SK-N-SH treated with all-trans-retinoic acid at 6 μM for 48 hours (cell line): ENCODE data around the gene CSRP1.

ENCODE experiments used
- ATAC-seq: fragments of 200-7000 bp; cut with Tn5 transposase; 3 replicates; pipeline ENCODE4 v1.9.1; 2020; ENCODE audit warnings: mild to moderate bottlenecking, moderate library complexity
- ARNTL ChIP-seq: fragments of 450-650 bp; formaldehyde crosslinking; IDR thresholded peaks from 2 replicates; pipeline ENCODE4 v1.5.0; 2020; ENCODE audit warnings: low read depth, mild to moderate bottlenecking, moderate library complexity, borderline replicate concordance
- BACH2 ChIP-seq: fragments of 250-450 bp; sonication (Bioruptor Pico); IDR thresholded peaks from 2 replicates; pipeline ENCODE4 v1.9.0; 2021; ENCODE audit warnings: mild to moderate bottlenecking, borderline replicate concordance
- CSDC2 ChIP-seq: fragments of 250-450 bp; sonication (Bioruptor Pico); IDR thresholded peaks from 2 replicates; pipeline ENCODE4 v1.5.0; 2020; ENCODE audit warnings: mild to moderate bottlenecking, moderate library complexity
- ESRRG ChIP-seq: fragments of 250-450 bp; sonication (Bioruptor Pico); IDR thresholded peaks from 2 replicates; pipeline ENCODE4 v1.6.1; 2021; ENCODE audit warnings: mild to moderate bottlenecking
- GLIS3 ChIP-seq: fragments of 250-450 bp; sonication (Bioruptor Pico); IDR thresholded peaks from 2 replicates; pipeline ENCODE4 v1.5.0; 2020; ENCODE audit warnings: mild to moderate bottlenecking, moderate library complexity
- ISL1 ChIP-seq: fragments of 250-450 bp; sonication (Bioruptor Pico); IDR thresholded peaks from 2 replicates; pipeline ENCODE4 v2.1.2; 2022; ENCODE audit warnings: mild to moderate bottlenecking, moderate library complexity
- OSR1 ChIP-seq: fragments of 250-450 bp; sonication (Bioruptor Pico); IDR thresholded peaks from 2 replicates; pipeline ENCODE4 v1.8.0; 2022; ENCODE audit warnings: moderate library complexity, mild to moderate bottlenecking, inconsistent platforms
- PPARA ChIP-seq: fragments of 250-450 bp; sonication (Bioruptor Pico); IDR thresholded peaks from 2 replicates; pipeline ENCODE4 v1.5.0; 2020; ENCODE audit warnings: mild to moderate bottlenecking, borderline replicate concordance
- RARB ChIP-seq: fragments of 250-450 bp; sonication (Bioruptor Pico); IDR thresholded peaks from 2 replicates; pipeline ENCODE4 v1.8.0; 2021; ENCODE audit warnings: mild to moderate bottlenecking, moderate library complexity
- SNAI2 ChIP-seq: fragments of 250-450 bp; sonication (Bioruptor Pico); IDR thresholded peaks from 2 replicates; pipeline ENCODE4 v1.5.0; 2020; ENCODE audit warnings: mild to moderate bottlenecking, moderate library complexity
- TCF4 ChIP-seq: fragments of 250-450 bp; sonication (Bioruptor Pico); IDR thresholded peaks from 2 replicates; pipeline ENCODE4 v1.8.0; 2021; ENCODE audit warnings: mild to moderate bottlenecking, moderate library complexity, borderline replicate concordance
- ZC3H10 ChIP-seq: fragments of 250-450 bp; sonication (Bioruptor Pico); IDR thresholded peaks from 2 replicates; pipeline ENCODE4 v1.5.1; 2021; ENCODE audit warnings: mild to moderate bottlenecking, moderate library complexity
- ZFP3 ChIP-seq: fragments of 250-450 bp; sonication (Bioruptor Pico); IDR thresholded peaks from 2 replicates; pipeline ENCODE4 v1.5.0; 2020; ENCODE audit warnings: mild to moderate bottlenecking, moderate library complexity
- ZNF565 ChIP-seq: fragments of 450-650 bp; formaldehyde crosslinking; conservative IDR thresholded peaks from 2 replicates; pipeline ENCODE4 v1.5.0; 2020; ENCODE audit warnings: low read depth, mild to moderate bottlenecking, moderate library complexity
- ZNF70 ChIP-seq: fragments of 450-650 bp; formaldehyde crosslinking; IDR thresholded peaks from 2 replicates; pipeline ENCODE4 v1.5.0; 2020; ENCODE audit warnings: mild to moderate bottlenecking, moderate library complexity
- ZNF8 ChIP-seq: fragments of 450-650 bp; formaldehyde crosslinking; IDR thresholded peaks from 2 replicates; pipeline ENCODE4 v1.5.0; 2020; ENCODE audit warnings: mild to moderate bottlenecking, moderate library complexity
- TF ChIP-seq, protein P1 (sequence below): fragments of 250-450 bp; sonication (Bioruptor Pico); IDR thresholded peaks from 2 replicates; pipeline ENCODE4 v1.5.1; 2021; ENCODE audit warnings: mild to moderate bottlenecking, moderate library complexity
- TF ChIP-seq, protein P2 (sequence below): fragments of 250-450 bp; sonication (Bioruptor Pico); IDR thresholded peaks from 2 replicates; pipeline ENCODE4 v1.5.0; 2020; ENCODE audit warnings: mild to moderate bottlenecking, moderate library complexity
- TF ChIP-seq, protein P3 (sequence below): fragments of 250-450 bp; sonication (Bioruptor Pico); IDR thresholded peaks from 2 replicates; pipeline ENCODE4 v1.5.1; 2020; ENCODE audit warnings: low read depth, mild to moderate bottlenecking, moderate library complexity
- TF ChIP-seq, protein P4 (sequence below): fragments of 250-450 bp; sonication (Bioruptor Pico); IDR thresholded peaks from 2 replicates; pipeline ENCODE4 v1.8.0; 2020; ENCODE audit warnings: mild to moderate bottlenecking, moderate library complexity, borderline replicate concordance

Gene CSRP1

DNA sequence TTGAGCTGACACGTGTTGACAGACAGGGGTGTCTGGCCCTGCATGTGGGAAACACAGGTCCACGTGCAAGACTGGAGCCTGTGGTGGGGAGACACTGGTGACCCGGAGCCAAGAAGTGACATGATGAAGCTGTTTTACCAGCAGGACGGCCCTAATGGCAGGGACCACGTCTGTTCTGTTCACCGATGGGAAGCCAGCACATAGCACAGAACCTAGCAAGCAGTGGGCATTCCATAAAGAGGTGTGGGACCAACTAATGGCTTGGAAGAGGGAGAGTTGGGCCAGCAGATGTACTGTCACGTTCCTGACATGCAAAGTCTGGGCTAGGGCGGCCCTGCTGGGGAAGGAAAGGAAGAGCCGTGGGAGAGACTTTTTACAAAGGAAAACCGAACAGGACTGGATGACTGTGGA lies 47.3 kb upstream of the CSRP1 start (continued):
- TF ChIP-seq SNAI2 (CRISPR knock-in tag) (no peak), ZNF70 (no peak), TCF4 (no peak), BACH2 (CRISPR knock-in tag) (no peak), OSR1 (CRISPR knock-in tag) (no peak), PPARA (no peak), ZC3H10 (CRISPR knock-in tag) (no peak), RARB (CRISPR knock-in tag) (no peak)
- TF ChIP-seq, protein P1, sequence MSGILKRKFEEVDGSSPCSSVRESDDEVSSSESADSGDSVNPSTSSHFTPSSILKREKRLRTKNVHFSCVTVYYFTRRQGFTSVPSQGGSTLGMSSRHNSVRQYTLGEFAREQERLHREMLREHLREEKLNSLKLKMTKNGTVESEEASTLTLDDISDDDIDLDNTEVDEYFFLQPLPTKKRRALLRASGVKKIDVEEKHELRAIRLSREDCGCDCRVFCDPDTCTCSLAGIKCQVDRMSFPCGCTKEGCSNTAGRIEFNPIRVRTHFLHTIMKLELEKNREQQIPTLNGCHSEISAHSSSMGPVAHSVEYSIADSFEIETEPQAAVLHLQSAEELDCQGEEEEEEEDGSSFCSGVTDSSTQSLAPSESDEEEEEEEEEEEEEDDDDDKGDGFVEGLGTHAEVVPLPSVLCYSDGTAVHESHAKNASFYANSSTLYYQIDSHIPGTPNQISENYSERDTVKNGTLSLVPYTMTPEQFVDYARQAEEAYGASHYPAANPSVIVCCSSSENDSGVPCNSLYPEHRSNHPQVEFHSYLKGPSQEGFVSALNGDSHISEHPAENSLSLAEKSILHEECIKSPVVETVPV (CRISPR knock-in tag), result no peak

DNA sequence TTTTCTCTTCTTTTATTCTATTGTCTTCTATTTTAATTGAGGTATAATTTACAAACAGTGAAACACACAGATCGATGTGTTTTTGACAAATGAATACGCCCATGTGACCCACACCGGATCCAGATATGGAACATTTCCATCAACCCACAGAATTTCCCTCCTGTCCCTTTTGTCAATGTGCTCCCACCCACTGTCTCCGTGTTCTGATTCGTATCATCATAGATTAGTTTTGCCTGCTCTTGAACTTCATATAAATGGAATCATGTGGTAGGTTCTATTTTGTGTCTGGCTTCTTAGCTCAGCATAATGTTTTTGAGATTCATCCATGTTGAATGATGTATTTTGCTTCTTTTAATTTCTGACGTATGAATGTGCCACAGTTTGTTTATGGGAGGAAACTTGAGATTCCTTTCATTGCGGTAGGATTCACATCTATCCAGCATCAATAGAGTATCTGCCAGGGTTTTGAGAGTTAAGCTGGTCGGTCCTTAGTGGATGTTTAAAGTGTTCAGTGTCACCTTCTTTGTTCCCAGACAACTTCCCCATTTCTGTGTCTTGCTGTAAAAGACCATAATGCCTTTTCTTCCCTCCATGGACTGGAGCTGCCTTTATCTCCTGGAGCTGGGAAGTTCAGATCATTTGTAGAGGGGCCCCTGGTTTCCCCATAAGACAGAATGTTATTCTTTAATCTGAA lies 46.7 kb upstream of the CSRP1 start:
- no peak for ATAC-seq
- TF ChIP-seq ISL1, result no peak
- no peak for TF ChIP-seq RARB (CRISPR knock-in tag)
- TF ChIP-seq ZNF8 (CRISPR knock-in tag), result no peak
- no peak for TF ChIP-seq CSDC2 (CRISPR knock-in tag)
- TF ChIP-seq, protein P2, sequence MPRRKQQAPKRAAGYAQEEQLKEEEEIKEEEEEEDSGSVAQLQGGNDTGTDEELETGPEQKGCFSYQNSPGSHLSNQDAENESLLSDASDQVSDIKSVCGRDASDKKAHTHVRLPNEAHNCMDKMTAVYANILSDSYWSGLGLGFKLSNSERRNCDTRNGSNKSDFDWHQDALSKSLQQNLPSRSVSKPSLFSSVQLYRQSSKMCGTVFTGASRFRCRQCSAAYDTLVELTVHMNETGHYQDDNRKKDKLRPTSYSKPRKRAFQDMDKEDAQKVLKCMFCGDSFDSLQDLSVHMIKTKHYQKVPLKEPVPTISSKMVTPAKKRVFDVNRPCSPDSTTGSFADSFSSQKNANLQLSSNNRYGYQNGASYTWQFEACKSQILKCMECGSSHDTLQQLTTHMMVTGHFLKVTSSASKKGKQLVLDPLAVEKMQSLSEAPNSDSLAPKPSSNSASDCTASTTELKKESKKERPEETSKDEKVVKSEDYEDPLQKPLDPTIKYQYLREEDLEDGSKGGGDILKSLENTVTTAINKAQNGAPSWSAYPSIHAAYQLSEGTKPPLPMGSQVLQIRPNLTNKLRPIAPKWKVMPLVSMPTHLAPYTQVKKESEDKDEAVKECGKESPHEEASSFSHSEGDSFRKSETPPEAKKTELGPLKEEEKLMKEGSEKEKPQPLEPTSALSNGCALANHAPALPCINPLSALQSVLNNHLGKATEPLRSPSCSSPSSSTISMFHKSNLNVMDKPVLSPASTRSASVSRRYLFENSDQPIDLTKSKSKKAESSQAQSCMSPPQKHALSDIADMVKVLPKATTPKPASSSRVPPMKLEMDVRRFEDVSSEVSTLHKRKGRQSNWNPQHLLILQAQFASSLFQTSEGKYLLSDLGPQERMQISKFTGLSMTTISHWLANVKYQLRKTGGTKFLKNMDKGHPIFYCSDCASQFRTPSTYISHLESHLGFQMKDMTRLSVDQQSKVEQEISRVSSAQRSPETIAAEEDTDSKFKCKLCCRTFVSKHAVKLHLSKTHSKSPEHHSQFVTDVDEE (CRISPR knock-in tag), result no peak
- TF ChIP-seq ZC3H10 (CRISPR knock-in tag), result 0 out of 2 replicates have a peak, but pooled peaks have one; percentile 34
- no peak for TF ChIP-seq ZNF565
- TF ChIP-seq, protein P3, sequence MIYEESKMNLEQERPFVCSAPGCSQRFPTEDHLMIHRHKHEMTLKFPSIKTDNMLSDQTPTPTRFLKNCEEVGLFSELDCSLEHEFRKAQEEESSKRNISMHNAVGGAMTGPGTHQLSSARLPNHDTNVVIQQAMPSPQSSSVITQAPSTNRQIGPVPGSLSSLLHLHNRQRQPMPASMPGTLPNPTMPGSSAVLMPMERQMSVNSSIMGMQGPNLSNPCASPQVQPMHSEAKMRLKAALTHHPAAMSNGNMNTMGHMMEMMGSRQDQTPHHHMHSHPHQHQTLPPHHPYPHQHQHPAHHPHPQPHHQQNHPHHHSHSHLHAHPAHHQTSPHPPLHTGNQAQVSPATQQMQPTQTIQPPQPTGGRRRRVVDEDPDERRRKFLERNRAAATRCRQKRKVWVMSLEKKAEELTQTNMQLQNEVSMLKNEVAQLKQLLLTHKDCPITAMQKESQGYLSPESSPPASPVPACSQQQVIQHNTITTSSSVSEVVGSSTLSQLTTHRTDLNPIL, result no peak
- no peak for TF ChIP-seq GLIS3 (CRISPR knock-in tag)

DNA sequence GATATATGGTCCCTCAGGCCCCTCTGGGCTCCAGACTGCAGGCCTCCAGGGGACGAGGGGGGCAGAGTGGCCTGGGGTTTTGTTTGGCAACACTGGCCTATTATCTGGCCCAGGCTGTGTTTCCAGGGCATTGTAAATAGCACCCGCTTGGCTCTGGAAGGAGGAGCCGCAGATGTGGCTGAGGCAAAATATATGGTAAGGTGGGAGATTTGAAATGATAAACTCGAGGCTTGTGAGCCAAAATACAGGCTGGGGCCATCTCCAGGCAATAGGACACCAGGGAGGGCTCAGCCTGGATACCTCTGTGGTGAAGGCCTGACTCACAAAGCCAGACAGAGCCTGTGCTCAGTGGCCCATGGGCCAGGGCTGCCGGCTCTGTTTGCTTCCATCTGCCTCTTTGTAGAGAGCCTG lies 46.0 kb upstream of the CSRP1 start:
- TF ChIP-seq ZFP3 (CRISPR knock-in tag) (no peak), ARNTL (no peak), ZNF565 (no peak), PPARA (no peak), BACH2 (CRISPR knock-in tag) (no peak), CSDC2 (CRISPR knock-in tag) (no peak), ESRRG (CRISPR knock-in tag) (no peak)
- TF ChIP-seq, protein P3, result no peak
- TF ChIP-seq, protein P2 (CRISPR knock-in tag), result no peak
- TF ChIP-seq, protein P4, sequence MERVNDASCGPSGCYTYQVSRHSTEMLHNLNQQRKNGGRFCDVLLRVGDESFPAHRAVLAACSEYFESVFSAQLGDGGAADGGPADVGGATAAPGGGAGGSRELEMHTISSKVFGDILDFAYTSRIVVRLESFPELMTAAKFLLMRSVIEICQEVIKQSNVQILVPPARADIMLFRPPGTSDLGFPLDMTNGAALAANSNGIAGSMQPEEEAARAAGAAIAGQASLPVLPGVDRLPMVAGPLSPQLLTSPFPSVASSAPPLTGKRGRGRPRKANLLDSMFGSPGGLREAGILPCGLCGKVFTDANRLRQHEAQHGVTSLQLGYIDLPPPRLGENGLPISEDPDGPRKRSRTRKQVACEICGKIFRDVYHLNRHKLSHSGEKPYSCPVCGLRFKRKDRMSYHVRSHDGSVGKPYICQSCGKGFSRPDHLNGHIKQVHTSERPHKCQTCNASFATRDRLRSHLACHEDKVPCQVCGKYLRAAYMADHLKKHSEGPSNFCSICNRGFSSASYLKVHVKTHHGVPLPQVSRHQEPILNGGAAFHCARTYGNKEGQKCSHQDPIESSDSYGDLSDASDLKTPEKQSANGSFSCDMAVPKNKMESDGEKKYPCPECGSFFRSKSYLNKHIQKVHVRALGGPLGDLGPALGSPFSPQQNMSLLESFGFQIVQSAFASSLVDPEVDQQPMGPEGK (CRISPR knock-in tag), result no peak
- ATAC-seq, result peak; percentile 76
